ENCODE results near the gene PNPO. TPM values are rescaled to one million over a fixed set of nuclear protein-coding genes. Genes with fewer than 3 reads are reported as not detected.
"Not testable (repeated sequence)": the region's sequence is repeated elsewhere in the genome, so short reads cannot be mapped to it uniquely, and the experiment has no call there.

PNPO gene
- total RNA-seq, 1 donor from 2014 or later = 23.7 TPM

- DNase-seq (ENCODE audit: low read depth) = no peak
- no peak for TF ChIP-seq CTCF (IDR thresholded peaks at IDR 0.05; ENCODE audit: insufficient read depth, low read length, severe bottlenecking)
- Histone ChIP-seq H3K27me3 (ENCODE audit: control insufficient read depth, insufficient read depth, low read length) (no peaks in the 10 kb centered on the region), H3K36me3 (ENCODE audit: control insufficient read depth, insufficient read depth, low read length) (peaks cover 13% of the 10 kb centered on the region), H3K4me3 (ENCODE audit: low read depth, low read length) (no peak overlapping the region)
- FAIRE-seq = no peak
Observed at GRCh38 chr17:47982091-47982617, 40.8 kb downstream of the PNPO start.

- TF ChIP-seq CTCF (IDR thresholded peaks at IDR 0.05; ENCODE audit: insufficient read depth, low read length, severe bottlenecking) = no peak
- Histone ChIP-seq H3K36me3 (ENCODE audit: control insufficient read depth, insufficient read depth, low read length) (peaks cover 11% of the 10 kb centered on the region), H3K27me3 (ENCODE audit: control insufficient read depth, insufficient read depth, low read length) (no peaks in the 10 kb centered on the region), H3K4me3 (ENCODE audit: low read depth, low read length) (no peak overlapping the region)
- DNase-seq (ENCODE audit: low read depth) (no peak), FAIRE-seq (no peak)
Observed at GRCh38 chr17:47982645-47983390, 41.4 kb downstream of the PNPO start.

- no peak for FAIRE-seq
- TF ChIP-seq CTCF (IDR thresholded peaks at IDR 0.05; ENCODE audit: insufficient read depth, low read length, severe bottlenecking) = no peak
- Histone ChIP-seq H3K27me3 (ENCODE audit: control insufficient read depth, insufficient read depth, low read length) (no peaks in the 10 kb centered on the region), H3K4me3 (ENCODE audit: low read depth, low read length) (no peak overlapping the region), H3K36me3 (ENCODE audit: control insufficient read depth, insufficient read depth, low read length) (peaks cover 8% of the 10 kb centered on the region)
- no peak for DNase-seq (ENCODE audit: low read depth)
Observed at GRCh38 chr17:47983492-47984223, 42.3 kb downstream of the PNPO start.

GRCh38 chr17:47986520-47986919 is 45.1 kb downstream of the PNPO start:
- Histone ChIP-seq H3K27me3 (ENCODE audit: control insufficient read depth, insufficient read depth, low read length) (no peaks in the 10 kb centered on the region), H3K36me3 (ENCODE audit: control insufficient read depth, insufficient read depth, low read length) (no peaks in the 10 kb centered on the region), H3K4me3 (ENCODE audit: low read depth, low read length) (no peak overlapping the region)
- DNase-seq (ENCODE audit: low read depth) = no peak
- no peak for TF ChIP-seq CTCF (IDR thresholded peaks at IDR 0.05; ENCODE audit: insufficient read depth, low read length, severe bottlenecking)
- no peak for FAIRE-seq

GRCh38 chr17:47987240-47987835 is 46.0 kb downstream of the PNPO start:
- FAIRE-seq (no peak), DNase-seq (ENCODE audit: low read depth) (no peak)
- no peaks in the 10 kb centered on the region for H3K36me3 ChIP-seq (ENCODE audit: control insufficient read depth, insufficient read depth, low read length)

GRCh38 chr17:47988445-47988844 is 47.1 kb downstream of the PNPO start:
- H3K36me3 ChIP-seq (ENCODE audit: control insufficient read depth, insufficient read depth, low read length); H3K4me3 ChIP-seq (ENCODE audit: low read depth, low read length); DNase-seq (ENCODE audit: low read depth); FAIRE-seq; H3K27me3 ChIP-seq (ENCODE audit: control insufficient read depth, insufficient read depth, low read length): not testable (repeated sequence)

More at GRCh38 chr17:47987240-47987835, 46.0 kb downstream of the PNPO start:
- no peak for TF ChIP-seq CTCF (IDR thresholded peaks at IDR 0.05; ENCODE audit: insufficient read depth, low read length, severe bottlenecking)
- no peaks in the 10 kb centered on the region for H3K27me3 ChIP-seq (ENCODE audit: control insufficient read depth, insufficient read depth, low read length)
- no peak overlapping the region for H3K4me3 ChIP-seq (ENCODE audit: low read depth, low read length)
